A549 (cell line): ENCODE measurements around the gene SCARB1. TPM values are rescaled to one million over a fixed set of nuclear protein-coding genes. Genes with fewer than 3 reads are reported as not detected.
A peak's percentile ranks its signal among the peaks of the same experiment; 100 is the strongest.

ENCODE experiments used
- BHLHE40 ChIP-seq: IDR thresholded peaks from 2 replicates; pipeline ENCODE4 v1.6.1; 2012; ENCODE audit warnings: low read depth, low read length, inconsistent platforms
- CBX8 ChIP-seq: fragments of 200-600 bp; sonication (generic); IDR thresholded peaks from 2 replicates; pipeline ENCODE4 v1.6.1; 2016
- CHD2 ChIP-seq: fragments of 150-350 bp; IDR thresholded peaks from 2 replicates; pipeline ENCODE4 v1.6.1; 2014; ENCODE audit warnings: low read length; ENCODE audit not compliant: partially characterized antibody
- CHD4 ChIP-seq: fragments of 200-600 bp; sonication (generic); IDR thresholded peaks from 2 replicates; pipeline ENCODE4 v1.6.1; 2016; ENCODE audit warnings: antibody characterized with exemption, mild to moderate bottlenecking, borderline replicate concordance
- EP300 ChIP-seq, 2 experiments: fragments of >200 bp; sonication (Bioruptor Twin); formaldehyde crosslinking; IDR thresholded peaks; 2 replicates in 1 of 2; 3 replicates in 1 of 2; pipeline ENCODE4 v1.6.1; 2016 to 2017
- FOSB ChIP-seq: fragments of 250-450 bp; sonication (Bioruptor Pico); IDR thresholded peaks from 2 replicates; pipeline ENCODE4 v1.5.0; 2020; ENCODE audit warnings: mild to moderate bottlenecking, moderate library complexity
- FOXS1 ChIP-seq: fragments of 250-450 bp; sonication (Bioruptor Pico); IDR thresholded peaks from 2 replicates; pipeline ENCODE4 v1.5.0; 2020; ENCODE audit warnings: mild to moderate bottlenecking, moderate library complexity
- GATA3 ChIP-seq: IDR thresholded peaks from 2 replicates; pipeline ENCODE4 v1.6.1; 2012; ENCODE audit warnings: borderline replicate concordance
- HEYL ChIP-seq: fragments of 250-450 bp; sonication (Bioruptor Pico); IDR thresholded peaks from 2 replicates; pipeline ENCODE4 v1.8.0; 2021; ENCODE audit warnings: mild to moderate bottlenecking, moderate library complexity
- HOXA7 ChIP-seq: fragments of 250-450 bp; sonication (Bioruptor Pico); IDR thresholded peaks from 2 replicates; pipeline ENCODE4 v1.5.0; 2020; ENCODE audit warnings: mild to moderate bottlenecking, moderate library complexity
- HOXB13 ChIP-seq: fragments of 250-450 bp; sonication (Bioruptor Pico); IDR thresholded peaks from 2 replicates; pipeline ENCODE4 v1.5.0; 2020; ENCODE audit warnings: low read depth, mild to moderate bottlenecking, moderate library complexity
- HOXB5 ChIP-seq: fragments of 250-450 bp; sonication (Bioruptor Pico); IDR thresholded peaks from 2 replicates; pipeline ENCODE4 v1.5.0; 2020; ENCODE audit warnings: mild to moderate bottlenecking, moderate library complexity
- JUN ChIP-seq, 2 experiments: fragments of >200 bp; sonication (Bioruptor Twin); formaldehyde crosslinking; IDR thresholded peaks; 2 replicates in 1 of 2; 3 replicates in 1 of 2; pipeline ENCODE4 v1.6.1; 2016 to 2017
- KDM1A ChIP-seq: fragments of 200-600 bp; sonication (generic); IDR thresholded peaks from 2 replicates; pipeline ENCODE4 v1.6.1; 2016; ENCODE audit warnings: low read depth, mild to moderate bottlenecking
- MAFK ChIP-seq: fragments of 450-650 bp; IDR thresholded peaks from 2 replicates; pipeline ENCODE4 v1.6.1; 2014; ENCODE audit not compliant: partially characterized antibody
- MAZ ChIP-seq: fragments of 150-350 bp; IDR thresholded peaks from 2 replicates; pipeline ENCODE4 v1.6.1; 2014; ENCODE audit warnings: antibody characterized with exemption, low read depth, low read length, borderline replicate concordance
- NPAS2 ChIP-seq: fragments of 250-450 bp; sonication (Bioruptor Pico); IDR thresholded peaks from 2 replicates; pipeline ENCODE4 v1.8.0; 2022; ENCODE audit warnings: mild to moderate bottlenecking, moderate library complexity, borderline replicate concordance
- NR3C1 ChIP-seq: fragments of >200 bp; sonication (Bioruptor Twin); formaldehyde crosslinking; IDR thresholded peaks from 3 replicates; pipeline ENCODE4 v1.6.1; 2017
- PHF8 ChIP-seq: fragments of 200-600 bp; sonication (generic); IDR thresholded peaks from 2 replicates; pipeline ENCODE4 v1.6.1; 2016; ENCODE audit warnings: low read depth, mild to moderate bottlenecking, antibody characterized with exemption, moderate library complexity, borderline replicate concordance
- POLR2A ChIP-seq: IDR thresholded peaks from 2 replicates; pipeline ENCODE4 v1.6.1; 2012; ENCODE audit warnings: mild to moderate bottlenecking, low read length
- POLR2AphosphoS2 ChIP-seq: conservative IDR thresholded peaks from 2 replicates; pipeline ENCODE4 v1.6.1; 2012; ENCODE audit warnings: low read length, improper control_type of control experiment, inconsistent platforms
- RAD21 ChIP-seq, 2 experiments: fragments of >200 bp in 1 of 2; sonication (Bioruptor Twin) in 1 of 2; formaldehyde crosslinking in 1 of 2; IDR thresholded peaks in 1 of 2; conservative IDR thresholded peaks in 1 of 2; 2 replicates in 1 of 2; 3 replicates in 1 of 2; pipeline ENCODE4 v1.6.1; 2012 to 2018; ENCODE audit warnings: inconsistent platforms in 1 of 2
- RARB ChIP-seq: fragments of 250-450 bp; sonication (Bioruptor Pico); IDR thresholded peaks from 2 replicates; pipeline ENCODE4 v1.8.0; 2021; ENCODE audit warnings: mild to moderate bottlenecking, moderate library complexity
- RCOR1 ChIP-seq: fragments of 150-350 bp; IDR thresholded peaks from 2 replicates; pipeline ENCODE4 v1.6.1; 2014; ENCODE audit warnings: antibody characterized with exemption, low read length, low read depth
- SMC3 ChIP-seq: fragments of >200 bp; sonication (Bioruptor Twin); formaldehyde crosslinking; IDR thresholded peaks from 3 replicates; pipeline ENCODE4 v1.6.1; 2018; ENCODE audit warnings: inconsistent platforms
- SREBF2 ChIP-seq: fragments of 450-650 bp; IDR thresholded peaks from 2 replicates; pipeline ENCODE4 v1.6.1; 2014; ENCODE audit warnings: mild to moderate bottlenecking, moderate library complexity
- TP53 ChIP-seq: fragments of 250-450 bp; sonication (Bioruptor Pico); IDR thresholded peaks from 2 replicates; pipeline ENCODE4 v1.5.0; 2021; ENCODE audit warnings: mild to moderate bottlenecking, moderate library complexity
- ZFP36 ChIP-seq: fragments of 450-650 bp; IDR thresholded peaks from 2 replicates; pipeline ENCODE4 v1.6.1; 2014; ENCODE audit warnings: borderline replicate concordance; ENCODE audit not compliant: partially characterized antibody
- ZSCAN20 ChIP-seq: fragments of 250-450 bp; sonication (Bioruptor Pico); IDR thresholded peaks from 2 replicates; pipeline ENCODE4 v1.8.0; 2022; ENCODE audit warnings: mild to moderate bottlenecking, moderate library complexity
- polyA plus RNA-seq, 4 experiments: library from polyadenylated mRNA; depleted of rRNA in 3 of 4; stranded (reverse); fragments of >200 nt; fragmentation: RNase III in 1 of 4; extraction: RNeasy Plus Mini Kit Qiagen cat#74134 plus additional on column Dnase treatment in 1 of 4; gene quantifications; 2 replicates in 3 of 4; 3 replicates in 1 of 4; pipeline ENCODE4 v1.2.3, GENCODE V29; 2011 to 2017
- TF ChIP-seq, protein P1 (sequence below): fragments of 450-650 bp; IDR thresholded peaks from 2 replicates; pipeline ENCODE4 v1.6.1; 2014; ENCODE audit warnings: antibody characterized with exemption
- TF ChIP-seq, protein P2 (sequence below): IDR thresholded peaks from 2 replicates; pipeline ENCODE4 v1.6.1; 2012
- TF ChIP-seq, protein P3 (sequence below): fragments of >200 bp; sonication (Bioruptor Twin); formaldehyde crosslinking; IDR thresholded peaks from 3 replicates; pipeline ENCODE4 v1.5.1; 2016
- TF ChIP-seq, protein P4 (sequence below): fragments of 250-450 bp; sonication (Bioruptor Pico); IDR thresholded peaks from 2 replicates; pipeline ENCODE4 v1.5.0; 2020; ENCODE audit warnings: low read depth, mild to moderate bottlenecking, moderate library complexity
- TF ChIP-seq, protein P5 (sequence below): IDR thresholded peaks from 2 replicates; pipeline ENCODE4 v1.6.1; 2012; ENCODE audit warnings: low read depth, borderline replicate concordance
- TF ChIP-seq, protein P6 (sequence below): fragments of >200 bp; sonication (Bioruptor Twin); formaldehyde crosslinking; IDR thresholded peaks from 2 replicates; pipeline ENCODE4 v1.6.1; 2016
- TF ChIP-seq, protein P7 (sequence below): fragments of >200 bp; sonication (Bioruptor Twin); formaldehyde crosslinking; IDR thresholded peaks from 3 replicates; pipeline ENCODE4 v1.6.1; 2016
- TF ChIP-seq, protein P8 (sequence below): fragments of 150-350 bp; IDR thresholded peaks from 2 replicates; pipeline ENCODE4 v1.6.1; 2014; ENCODE audit warnings: low read depth, mild to moderate bottlenecking, low read length

SCARB1 gene
- polyA plus RNA-seq, 2 of the 4 experiments (the other 2 are of a cell fraction): 81.1 to 154 TPM

DNA sequence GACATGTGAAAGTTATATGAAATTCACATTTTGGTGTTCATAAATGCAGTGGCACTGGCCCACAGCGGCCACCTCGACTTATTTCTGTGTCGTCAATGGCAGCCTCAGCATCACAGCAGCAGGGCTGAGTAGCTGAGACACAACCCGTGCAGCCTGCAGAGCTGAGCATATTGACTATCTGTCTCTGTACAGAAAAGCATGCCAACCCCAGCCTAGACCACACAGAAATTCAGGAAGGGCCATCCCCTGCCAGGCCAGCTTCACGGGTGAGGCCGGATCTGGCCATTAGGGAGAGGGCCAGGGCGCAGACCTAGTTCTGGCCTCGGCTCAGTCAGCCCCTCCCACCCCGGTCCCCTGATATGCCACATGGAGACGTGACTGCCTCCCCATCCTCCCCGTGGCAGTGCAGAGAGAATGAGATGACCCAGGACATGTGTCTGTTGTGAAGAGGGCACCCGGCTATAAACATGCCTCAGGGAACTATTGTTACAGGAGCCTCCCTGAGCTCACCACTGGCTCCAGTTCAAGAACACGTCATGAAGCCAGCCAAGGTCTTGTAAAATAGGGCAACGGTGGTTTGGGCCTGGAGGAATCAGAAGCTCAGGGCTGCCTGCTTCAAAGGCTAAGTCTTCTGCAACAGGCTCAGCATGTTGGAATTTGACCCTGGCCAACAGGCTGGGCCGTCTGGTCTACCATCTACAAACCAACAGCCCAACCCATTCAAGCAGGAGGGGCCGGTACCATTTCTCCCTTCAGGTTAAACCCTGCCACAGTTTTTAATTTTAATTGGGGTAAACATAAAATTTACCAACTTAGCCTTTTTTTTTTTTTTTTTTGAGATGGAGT, 25.5 kb downstream of the SCARB1 start (continued):
- TF ChIP-seq, protein P1, sequence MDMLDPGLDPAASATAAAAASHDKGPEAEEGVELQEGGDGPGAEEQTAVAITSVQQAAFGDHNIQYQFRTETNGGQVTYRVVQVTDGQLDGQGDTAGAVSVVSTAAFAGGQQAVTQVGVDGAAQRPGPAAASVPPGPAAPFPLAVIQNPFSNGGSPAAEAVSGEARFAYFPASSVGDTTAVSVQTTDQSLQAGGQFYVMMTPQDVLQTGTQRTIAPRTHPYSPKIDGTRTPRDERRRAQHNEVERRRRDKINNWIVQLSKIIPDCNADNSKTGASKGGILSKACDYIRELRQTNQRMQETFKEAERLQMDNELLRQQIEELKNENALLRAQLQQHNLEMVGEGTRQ: peak; percentile 30; the same call in 1 of the 2 replicates
- no peak for TF ChIP-seq CHD4
- TF ChIP-seq, protein P2, sequence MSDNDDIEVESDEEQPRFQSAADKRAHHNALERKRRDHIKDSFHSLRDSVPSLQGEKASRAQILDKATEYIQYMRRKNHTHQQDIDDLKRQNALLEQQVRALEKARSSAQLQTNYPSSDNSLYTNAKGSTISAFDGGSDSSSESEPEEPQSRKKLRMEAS: peak; percentile 94
- peak; percentile 67 to 74; a peak in 3 of 5 replicates for TF ChIP-seq JUN (IDR thresholded peaks at IDR 0.05)
- TF ChIP-seq BHLHE40: peak; percentile 49; the same call in 1 of the 2 replicates
- no peak for TF ChIP-seq NR3C1
- TF ChIP-seq, protein P3, sequence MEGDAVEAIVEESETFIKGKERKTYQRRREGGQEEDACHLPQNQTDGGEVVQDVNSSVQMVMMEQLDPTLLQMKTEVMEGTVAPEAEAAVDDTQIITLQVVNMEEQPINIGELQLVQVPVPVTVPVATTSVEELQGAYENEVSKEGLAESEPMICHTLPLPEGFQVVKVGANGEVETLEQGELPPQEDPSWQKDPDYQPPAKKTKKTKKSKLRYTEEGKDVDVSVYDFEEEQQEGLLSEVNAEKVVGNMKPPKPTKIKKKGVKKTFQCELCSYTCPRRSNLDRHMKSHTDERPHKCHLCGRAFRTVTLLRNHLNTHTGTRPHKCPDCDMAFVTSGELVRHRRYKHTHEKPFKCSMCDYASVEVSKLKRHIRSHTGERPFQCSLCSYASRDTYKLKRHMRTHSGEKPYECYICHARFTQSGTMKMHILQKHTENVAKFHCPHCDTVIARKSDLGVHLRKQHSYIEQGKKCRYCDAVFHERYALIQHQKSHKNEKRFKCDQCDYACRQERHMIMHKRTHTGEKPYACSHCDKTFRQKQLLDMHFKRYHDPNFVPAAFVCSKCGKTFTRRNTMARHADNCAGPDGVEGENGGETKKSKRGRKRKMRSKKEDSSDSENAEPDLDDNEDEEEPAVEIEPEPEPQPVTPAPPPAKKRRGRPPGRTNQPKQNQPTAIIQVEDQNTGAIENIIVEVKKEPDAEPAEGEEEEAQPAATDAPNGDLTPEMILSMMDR: no peak
- TF ChIP-seq HOXA7 (CRISPR knock-in tag): no peak
- peak; percentile 32 to 80; a peak in 2 of 5 replicates for TF ChIP-seq EP300 (IDR thresholded peaks at IDR 0.05)
- TF ChIP-seq HEYL (CRISPR knock-in tag): no peak
- no peak for TF ChIP-seq RARB (CRISPR knock-in tag)
- TF ChIP-seq, protein P4, sequence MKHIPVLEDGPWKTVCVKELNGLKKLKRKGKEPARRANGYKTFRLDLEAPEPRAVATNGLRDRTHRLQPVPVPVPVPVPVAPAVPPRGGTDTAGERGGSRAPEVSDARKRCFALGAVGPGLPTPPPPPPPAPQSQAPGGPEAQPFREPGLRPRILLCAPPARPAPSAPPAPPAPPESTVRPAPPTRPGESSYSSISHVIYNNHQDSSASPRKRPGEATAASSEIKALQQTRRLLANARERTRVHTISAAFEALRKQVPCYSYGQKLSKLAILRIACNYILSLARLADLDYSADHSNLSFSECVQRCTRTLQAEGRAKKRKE (CRISPR knock-in tag): no peak
- TF ChIP-seq, protein P5, sequence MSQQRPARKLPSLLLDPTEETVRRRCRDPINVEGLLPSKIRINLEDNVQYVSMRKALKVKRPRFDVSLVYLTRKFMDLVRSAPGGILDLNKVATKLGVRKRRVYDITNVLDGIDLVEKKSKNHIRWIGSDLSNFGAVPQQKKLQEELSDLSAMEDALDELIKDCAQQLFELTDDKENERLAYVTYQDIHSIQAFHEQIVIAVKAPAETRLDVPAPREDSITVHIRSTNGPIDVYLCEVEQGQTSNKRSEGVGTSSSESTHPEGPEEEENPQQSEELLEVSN: peak; percentile 21; the same call in 1 of the 2 replicates
- TF ChIP-seq FOSB: no peak
- TF ChIP-seq ZFP36: no peak
- TF ChIP-seq, protein P6, sequence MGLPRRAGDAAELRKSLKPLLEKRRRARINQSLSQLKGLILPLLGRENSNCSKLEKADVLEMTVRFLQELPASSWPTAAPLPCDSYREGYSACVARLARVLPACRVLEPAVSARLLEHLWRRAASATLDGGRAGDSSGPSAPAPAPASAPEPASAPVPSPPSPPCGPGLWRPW: no peak; the same call in 1 of the 2 replicates
- no peak for TF ChIP-seq NPAS2 (CRISPR knock-in tag)
- TF ChIP-seq, protein P7, sequence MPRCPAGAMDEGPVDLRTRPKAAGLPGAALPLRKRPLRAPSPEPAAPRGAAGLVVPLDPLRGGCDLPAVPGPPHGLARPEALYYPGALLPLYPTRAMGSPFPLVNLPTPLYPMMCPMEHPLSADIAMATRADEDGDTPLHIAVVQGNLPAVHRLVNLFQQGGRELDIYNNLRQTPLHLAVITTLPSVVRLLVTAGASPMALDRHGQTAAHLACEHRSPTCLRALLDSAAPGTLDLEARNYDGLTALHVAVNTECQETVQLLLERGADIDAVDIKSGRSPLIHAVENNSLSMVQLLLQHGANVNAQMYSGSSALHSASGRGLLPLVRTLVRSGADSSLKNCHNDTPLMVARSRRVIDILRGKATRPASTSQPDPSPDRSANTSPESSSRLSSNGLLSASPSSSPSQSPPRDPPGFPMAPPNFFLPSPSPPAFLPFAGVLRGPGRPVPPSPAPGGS: no peak
- no peak for TF ChIP-seq POLR2A
- TF ChIP-seq RAD21 (conservative IDR thresholded peaks at IDR 0.05 in 1 of 2, IDR thresholded peaks at IDR 0.05 in 1 of 2): peak in 1 of 2 experiments; percentile 49; a peak in 4 of 5 replicates
- peak; percentile 90 for TF ChIP-seq GATA3
- no peak for TF ChIP-seq PHF8
- TF ChIP-seq, protein P8, sequence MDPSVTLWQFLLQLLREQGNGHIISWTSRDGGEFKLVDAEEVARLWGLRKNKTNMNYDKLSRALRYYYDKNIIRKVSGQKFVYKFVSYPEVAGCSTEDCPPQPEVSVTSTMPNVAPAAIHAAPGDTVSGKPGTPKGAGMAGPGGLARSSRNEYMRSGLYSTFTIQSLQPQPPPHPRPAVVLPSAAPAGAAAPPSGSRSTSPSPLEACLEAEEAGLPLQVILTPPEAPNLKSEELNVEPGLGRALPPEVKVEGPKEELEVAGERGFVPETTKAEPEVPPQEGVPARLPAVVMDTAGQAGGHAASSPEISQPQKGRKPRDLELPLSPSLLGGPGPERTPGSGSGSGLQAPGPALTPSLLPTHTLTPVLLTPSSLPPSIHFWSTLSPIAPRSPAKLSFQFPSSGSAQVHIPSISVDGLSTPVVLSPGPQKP: no peak
- TF ChIP-seq SMC3: peak; percentile 33; the same call in 1 of the 3 replicates
- TF ChIP-seq FOXS1: no peak
- no peak for TF ChIP-seq RCOR1
- no peak for TF ChIP-seq POLR2AphosphoS2
- no peak for TF ChIP-seq MAZ
- no peak for TF ChIP-seq ZSCAN20 (CRISPR knock-in tag)
- no peak for TF ChIP-seq CHD2
- no peak for TF ChIP-seq CBX8
- TF ChIP-seq TP53: no peak
- TF ChIP-seq KDM1A: no peak
- 0 out of 2 replicates have a peak, but pooled peaks have one; percentile 55 for TF ChIP-seq HOXB13 (CRISPR knock-in tag)
- no peak for TF ChIP-seq MAFK
- TF ChIP-seq HOXB5 (CRISPR knock-in tag): no peak
- no peak for TF ChIP-seq SREBF2
